Keratinocyte (primary cell): Measurements from ENCODE around the gene SLC12A6.

ENCODE experiments used
- EZH2 ChIP-seq: IDR thresholded peaks from one replicate; pipeline ENCODE4 v1.6.1; 2012; ENCODE audit warnings: inconsistent platforms, mild to moderate bottlenecking, low read length, moderate library complexity
- TF ChIP-seq, protein P1 (sequence below), 3 experiments: IDR thresholded peaks in 1 of 3; conservative IDR thresholded peaks in 1 of 3; optimal IDR thresholded peaks in 1 of 3; 2 replicates in 2 of 3; 3 replicates in 1 of 3; pipeline versions ENCODE3 to v1.5.1; 2011; ENCODE audit warnings: low read length in 3 of 3, mild to moderate bottlenecking in 3 of 3, moderate library complexity in 2 of 3, control low read depth in 1 of 3, inconsistent platforms in 1 of 3; ENCODE audit not compliant: insufficient read depth in 2 of 3; ENCODE audit errors: extremely low read depth in 1 of 3

DNA sequence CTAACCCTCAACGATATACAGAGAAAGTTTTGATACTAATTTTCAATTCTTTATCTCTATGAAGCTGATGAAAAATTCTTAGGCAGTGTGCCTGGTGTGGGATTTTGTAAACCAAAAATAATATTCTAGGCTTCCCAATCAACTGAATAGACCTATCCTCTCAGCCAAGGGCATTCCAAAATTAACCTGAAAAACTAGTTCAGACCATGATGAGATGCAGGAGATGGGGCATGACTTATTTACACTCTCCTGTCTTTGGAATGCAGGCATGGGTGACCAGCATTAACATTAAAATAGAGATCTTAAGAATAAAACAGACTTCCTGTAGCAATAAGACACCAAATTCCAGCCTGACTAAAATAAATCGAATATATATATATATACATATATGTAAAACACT lies 37.2 kb upstream of the SLC12A6 start:
- TF ChIP-seq, protein P1, sequence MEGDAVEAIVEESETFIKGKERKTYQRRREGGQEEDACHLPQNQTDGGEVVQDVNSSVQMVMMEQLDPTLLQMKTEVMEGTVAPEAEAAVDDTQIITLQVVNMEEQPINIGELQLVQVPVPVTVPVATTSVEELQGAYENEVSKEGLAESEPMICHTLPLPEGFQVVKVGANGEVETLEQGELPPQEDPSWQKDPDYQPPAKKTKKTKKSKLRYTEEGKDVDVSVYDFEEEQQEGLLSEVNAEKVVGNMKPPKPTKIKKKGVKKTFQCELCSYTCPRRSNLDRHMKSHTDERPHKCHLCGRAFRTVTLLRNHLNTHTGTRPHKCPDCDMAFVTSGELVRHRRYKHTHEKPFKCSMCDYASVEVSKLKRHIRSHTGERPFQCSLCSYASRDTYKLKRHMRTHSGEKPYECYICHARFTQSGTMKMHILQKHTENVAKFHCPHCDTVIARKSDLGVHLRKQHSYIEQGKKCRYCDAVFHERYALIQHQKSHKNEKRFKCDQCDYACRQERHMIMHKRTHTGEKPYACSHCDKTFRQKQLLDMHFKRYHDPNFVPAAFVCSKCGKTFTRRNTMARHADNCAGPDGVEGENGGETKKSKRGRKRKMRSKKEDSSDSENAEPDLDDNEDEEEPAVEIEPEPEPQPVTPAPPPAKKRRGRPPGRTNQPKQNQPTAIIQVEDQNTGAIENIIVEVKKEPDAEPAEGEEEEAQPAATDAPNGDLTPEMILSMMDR (optimal IDR thresholded peaks at IDR 0.05 in 1 of 3, IDR thresholded peaks at IDR 0.05 in 1 of 3, conservative IDR thresholded peaks at IDR 0.05 in 1 of 3; ENCODE audit: extremely low read depth in 1 of 3, insufficient read depth in 2 of 3, low read length in 3 of 3), result no peak
- no peak for TF ChIP-seq EZH2
